GM12892 (cell line): ENCODE measurements around the gene LRRC8A.

Source experiments
- POLR2AphosphoS5 ChIP-seq: IDR thresholded peaks from 2 replicates; pipeline ENCODE4 v1.6.1; 2011; ENCODE audit warnings: low read depth, low read length, control low read depth
- TAF1 ChIP-seq: IDR thresholded peaks from 2 replicates; pipeline ENCODE4 v1.6.1; 2011; ENCODE audit warnings: low read depth, mild to moderate bottlenecking, control low read depth, low read length, borderline replicate concordance

DNA sequence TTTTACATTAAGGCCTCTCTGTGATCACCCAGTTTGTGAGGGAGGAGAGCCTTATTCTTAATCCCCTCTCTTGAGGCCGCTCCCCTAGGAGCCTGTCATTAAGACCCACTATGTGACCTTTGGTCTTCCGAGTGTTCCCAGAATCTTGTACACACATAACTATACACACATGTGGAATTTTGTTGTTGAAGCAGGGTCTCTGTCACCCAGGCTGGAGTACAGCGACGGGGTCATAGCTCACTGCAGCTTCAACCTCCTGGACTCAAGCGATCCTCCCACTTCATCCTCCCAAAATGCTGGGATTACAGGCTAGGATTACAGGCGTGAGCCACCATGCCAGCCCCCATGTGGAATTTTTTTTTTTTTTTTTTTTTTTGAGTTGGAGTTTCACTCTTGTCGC lies 24.0 kb downstream of the LRRC8A start:
- TF ChIP-seq POLR2AphosphoS5 = no peak
- TF ChIP-seq TAF1 = no peak
